ENCODE data around the gene UTP3. TPM values are rescaled to one million over a fixed set of nuclear protein-coding genes. Genes with fewer than 3 reads are reported as not detected.

UTP3 gene
- total and polyA plus RNA-seq, 9 of the 15 experiments (the other 6 are each of a cell fraction or from before 2014, with no cell fraction given): 11.9 to 69.3 (median 34.0) TPM

- H3K9me1 ChIP-seq (ENCODE audit: control insufficient read depth, insufficient read depth, low read length): no peaks in the 10 kb centered on the region
- no TSS peak for BruUV-seq (replicated peaks)
- TF ChIP-seq TEAD1 (CRISPR knock-in tag; IDR thresholded peaks at IDR 0.05) (no peak), PHF20 (IDR thresholded peaks at IDR 0.05; ENCODE audit: partially characterized antibody) (no peak), ZBED1 (IDR thresholded peaks at IDR 0.05) (no peak), SRSF3 (IDR thresholded peaks at IDR 0.05; ENCODE audit: insufficient read depth, low read length) (no peak), POLR2AphosphoS5 (IDR thresholded peaks at IDR 0.05; ENCODE audit: control insufficient read depth, insufficient read depth, low read depth, low read length) (no peak), CUX1 (CRISPR knock-in tag; IDR thresholded peaks at IDR 0.05) (no peak), TRIM28 (IDR thresholded peaks at IDR 0.05) (no peak), FUS (optimal IDR thresholded peaks at IDR 0.05; ENCODE audit: low read depth, low read length) (no peak)
- ChIA-PET POLR2A (no interaction called here), CTCF (ENCODE audit: low intra/inter-chr PET ratio) (no interaction called here)
- no peaks in the 10 kb centered on the region for H4K20me1 ChIP-seq (replicated peaks; ENCODE audit: control insufficient read depth, insufficient read depth, low read length)
- no peaks in the 10 kb centered on the region for H3K36me3 ChIP-seq (ENCODE audit: control insufficient read depth, insufficient read depth, low read length)
- H3K9me3 ChIP-seq (replicated peaks; ENCODE audit: control insufficient read depth, insufficient read depth, low read depth, low read length): no peaks in the 10 kb centered on the region
- no peak for FAIRE-seq
- in situ Hi-C loops (cut with MboI): no loop called here
- H3K27ac ChIP-seq (ENCODE audit: extremely low read depth, low read depth, low read length): no peak overlapping the region
- no peak overlapping the region for H2AFZ ChIP-seq (ENCODE audit: low read depth, low read length)
- no peak overlapping the region for H3K4me3 ChIP-seq
- no peak overlapping the region for H3K4me2 ChIP-seq (ENCODE audit: insufficient read depth, low read length)
- no peak for DNase-seq (ENCODE audit: extremely low read depth in 1 of 4, low spot score in 3 of 4)
- H3K9ac ChIP-seq (ENCODE audit: insufficient read depth in 1 of 2, low read depth in 2 of 2, low read length in 2 of 2): no peak overlapping the region
- ATAC-seq: no peak
- intact Hi-C loops (cut with micrococcal nuclease): no loop called here
- H3K27me3 ChIP-seq (ENCODE audit: control insufficient read depth in 2 of 2, insufficient read depth in 2 of 2, low read length in 2 of 2): no peaks in the 10 kb centered on the region
- H3K79me2 ChIP-seq (ENCODE audit: control insufficient read depth, insufficient read depth, low read length): no peaks in the 10 kb centered on the region
- H3K4me1 ChIP-seq (replicated peaks in 1 of 2; ENCODE audit: control insufficient read depth in 2 of 2, insufficient read depth in 2 of 2, low read length in 2 of 2): no peaks in the 10 kb centered on the region
These were observed 6.6 kb upstream of the UTP3 start for GRCh38 chr4:70681704-70682103.

All from K562 (cell line).